Omental fat pad (tissue), 4 donors: ENCODE results near the gene CORO7. TPM values are rescaled to one million over a fixed set of nuclear protein-coding genes. Genes with fewer than 3 reads are reported as not detected.

Source experiments
- ATAC-seq: fragments of 150-250 bp; one replicate; pipeline ENCODE4 v1.9.1; 2016; ENCODE audit warnings: mild to moderate bottlenecking, moderate library complexity; ENCODE audit not compliant: low FRiP score
- DNase-seq: peaks from one replicate; pipeline ENCODE4 v3.0.0-alpha.2; 2019; ENCODE audit warnings: low spot score
- total RNA-seq, 4 donors: library from RNA; depleted of rRNA; stranded (reverse); fragments of >200 nt; gene quantifications; one replicate each; pipeline ENCODE4 v1.1.0, GENCODE V29; 2016
- TF ChIP-seq, protein P1 (sequence below), 3 donors: fragments of 450-650 bp; IDR thresholded peaks; one replicate each; pipeline ENCODE4 v1.5.1; 2016 to 2017; ENCODE audit warnings: antibody characterized with exemption in 3 of 3, mild to moderate bottlenecking in 3 of 3, moderate library complexity in 2 of 3

Gene CORO7
- total RNA-seq, 4 donors from 2014 or later: 15.1 to 46.3 (median 27.5) TPM

DNA sequence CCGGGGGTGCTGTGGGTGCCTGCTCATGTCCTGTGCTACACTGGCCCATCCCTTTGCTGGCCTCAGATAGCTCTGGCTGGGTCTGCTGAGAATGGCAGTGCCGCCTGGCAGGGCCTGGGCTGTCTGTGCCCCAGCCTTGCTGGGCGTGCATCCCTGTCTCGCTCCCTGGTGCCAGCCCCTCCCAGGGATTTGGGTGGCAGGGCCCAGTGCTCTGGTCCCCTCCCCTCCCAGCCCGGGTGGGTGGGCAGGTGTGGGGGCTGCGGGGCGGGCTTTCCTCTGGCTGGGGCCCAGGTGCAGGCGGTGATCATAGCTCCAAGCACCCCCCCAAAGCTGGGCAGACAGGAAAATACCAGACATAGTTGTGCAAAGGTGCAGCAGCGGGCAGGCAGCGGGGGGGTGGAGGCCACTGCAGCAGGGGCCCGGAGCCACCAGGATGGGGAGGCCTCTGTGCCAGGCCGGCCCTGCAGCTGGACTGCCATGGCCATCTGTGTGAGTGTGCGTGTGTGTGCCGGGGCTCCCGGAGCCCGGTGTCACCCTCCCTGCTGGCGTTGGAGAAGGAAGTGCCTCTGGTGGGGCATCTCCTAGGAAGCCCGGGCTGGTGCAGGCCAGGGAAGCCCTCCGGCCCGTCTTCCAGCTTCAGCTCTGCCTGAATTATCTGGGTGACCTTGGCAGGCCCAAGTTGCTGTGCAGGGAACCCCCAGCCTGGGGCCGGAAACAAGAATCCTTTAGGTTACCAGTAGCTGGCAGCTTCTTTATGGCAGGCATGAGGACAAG lies 93.1 kb downstream of the CORO7 start:
- no peak for ATAC-seq
- TF ChIP-seq, protein P1, sequence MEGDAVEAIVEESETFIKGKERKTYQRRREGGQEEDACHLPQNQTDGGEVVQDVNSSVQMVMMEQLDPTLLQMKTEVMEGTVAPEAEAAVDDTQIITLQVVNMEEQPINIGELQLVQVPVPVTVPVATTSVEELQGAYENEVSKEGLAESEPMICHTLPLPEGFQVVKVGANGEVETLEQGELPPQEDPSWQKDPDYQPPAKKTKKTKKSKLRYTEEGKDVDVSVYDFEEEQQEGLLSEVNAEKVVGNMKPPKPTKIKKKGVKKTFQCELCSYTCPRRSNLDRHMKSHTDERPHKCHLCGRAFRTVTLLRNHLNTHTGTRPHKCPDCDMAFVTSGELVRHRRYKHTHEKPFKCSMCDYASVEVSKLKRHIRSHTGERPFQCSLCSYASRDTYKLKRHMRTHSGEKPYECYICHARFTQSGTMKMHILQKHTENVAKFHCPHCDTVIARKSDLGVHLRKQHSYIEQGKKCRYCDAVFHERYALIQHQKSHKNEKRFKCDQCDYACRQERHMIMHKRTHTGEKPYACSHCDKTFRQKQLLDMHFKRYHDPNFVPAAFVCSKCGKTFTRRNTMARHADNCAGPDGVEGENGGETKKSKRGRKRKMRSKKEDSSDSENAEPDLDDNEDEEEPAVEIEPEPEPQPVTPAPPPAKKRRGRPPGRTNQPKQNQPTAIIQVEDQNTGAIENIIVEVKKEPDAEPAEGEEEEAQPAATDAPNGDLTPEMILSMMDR (IDR thresholded peaks at IDR 0.05): no peak
- DNase-seq: no peak

DNA sequence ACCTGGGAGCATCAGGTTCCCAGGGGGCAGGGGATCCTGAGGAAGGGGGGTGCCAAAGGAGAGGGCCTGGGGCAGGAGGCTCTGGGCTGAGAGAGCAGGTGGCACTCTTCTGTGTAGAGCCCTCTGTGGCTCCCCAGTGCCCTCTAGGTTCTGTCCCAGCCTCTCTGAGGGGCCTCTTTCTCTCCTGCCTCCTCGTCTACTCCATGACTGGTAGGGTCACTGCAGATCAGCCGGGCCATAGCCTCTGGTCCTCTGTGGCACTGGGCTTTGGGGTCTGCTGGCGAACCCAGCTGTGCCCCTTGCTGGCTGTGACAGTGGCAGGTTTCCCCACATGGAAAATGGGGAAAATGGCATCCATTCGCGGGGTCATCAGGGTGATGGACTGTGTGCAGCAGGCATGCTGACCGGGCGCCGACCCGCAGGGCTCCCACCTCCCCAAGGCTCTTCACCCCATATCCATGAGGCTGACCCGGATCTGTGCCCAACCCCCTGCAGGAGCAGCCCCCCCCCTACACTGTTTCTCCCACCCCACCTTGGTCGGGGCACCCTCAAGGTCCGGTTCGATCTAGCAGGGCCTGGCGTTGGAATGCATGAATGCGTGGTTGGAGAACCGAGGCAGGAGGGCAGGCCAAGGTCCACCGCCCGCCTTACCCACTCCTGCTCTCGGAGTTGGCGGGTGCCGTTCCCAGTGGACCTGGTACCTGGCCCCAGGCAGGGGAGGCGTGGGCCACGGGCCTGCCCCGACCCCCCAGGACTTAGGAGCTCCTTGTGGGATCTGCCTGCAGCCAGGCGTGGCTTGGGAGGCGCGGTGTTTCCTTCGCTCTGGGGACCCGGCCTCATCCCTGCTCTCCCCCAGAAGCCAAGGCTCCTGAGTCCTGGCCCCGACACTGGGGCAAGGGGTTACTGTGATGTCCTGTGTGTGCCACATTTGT lies 94.0 kb downstream of the CORO7 start:
- TF ChIP-seq, protein P1 (IDR thresholded peaks at IDR 0.05): no peak
- DNase-seq (no peak), ATAC-seq (no peak)

DNA sequence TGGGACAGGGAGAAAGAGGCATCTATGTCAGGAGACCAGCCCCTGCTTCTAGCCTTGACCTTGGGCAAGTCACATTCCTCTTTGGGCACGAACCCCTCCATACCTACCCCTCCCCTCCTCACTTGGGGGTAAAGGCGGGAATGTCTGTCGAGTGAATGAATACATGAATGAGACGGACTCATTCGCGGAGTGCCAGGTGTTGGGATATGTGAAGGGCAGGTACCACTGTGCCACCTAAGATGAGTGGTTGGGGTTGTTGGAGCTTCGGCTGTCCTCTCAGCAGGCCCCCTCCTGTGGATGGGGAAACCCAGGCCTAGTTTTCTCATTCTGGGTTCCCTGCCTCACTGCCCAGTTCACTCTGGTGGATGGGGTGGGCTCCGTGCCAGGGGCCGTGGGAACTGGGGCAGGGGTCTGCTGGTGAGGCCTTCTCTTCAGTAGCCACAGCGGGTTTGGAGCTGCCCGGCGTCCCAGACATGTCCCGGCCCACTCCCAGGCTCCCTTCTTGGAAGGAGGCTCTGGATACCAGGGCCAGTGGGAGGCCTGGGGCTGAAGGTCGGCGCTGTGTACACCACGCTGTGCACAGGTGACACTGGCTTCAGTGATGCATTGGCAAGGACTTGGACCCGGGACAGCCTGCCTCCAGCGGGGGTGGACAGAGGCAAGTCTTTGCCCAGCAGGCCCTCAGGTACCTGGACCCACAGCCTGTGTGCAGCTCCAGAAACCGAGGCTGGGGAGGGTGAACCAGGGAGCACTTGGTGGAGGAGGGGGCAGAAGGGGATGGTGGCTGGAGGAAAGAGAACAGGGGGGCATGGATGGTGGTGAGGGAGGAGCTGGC lies 94.9 kb downstream of the CORO7 start:
- DNase-seq (no peak), ATAC-seq (no peak)
- TF ChIP-seq, protein P1 (IDR thresholded peaks at IDR 0.05): no peak

DNA sequence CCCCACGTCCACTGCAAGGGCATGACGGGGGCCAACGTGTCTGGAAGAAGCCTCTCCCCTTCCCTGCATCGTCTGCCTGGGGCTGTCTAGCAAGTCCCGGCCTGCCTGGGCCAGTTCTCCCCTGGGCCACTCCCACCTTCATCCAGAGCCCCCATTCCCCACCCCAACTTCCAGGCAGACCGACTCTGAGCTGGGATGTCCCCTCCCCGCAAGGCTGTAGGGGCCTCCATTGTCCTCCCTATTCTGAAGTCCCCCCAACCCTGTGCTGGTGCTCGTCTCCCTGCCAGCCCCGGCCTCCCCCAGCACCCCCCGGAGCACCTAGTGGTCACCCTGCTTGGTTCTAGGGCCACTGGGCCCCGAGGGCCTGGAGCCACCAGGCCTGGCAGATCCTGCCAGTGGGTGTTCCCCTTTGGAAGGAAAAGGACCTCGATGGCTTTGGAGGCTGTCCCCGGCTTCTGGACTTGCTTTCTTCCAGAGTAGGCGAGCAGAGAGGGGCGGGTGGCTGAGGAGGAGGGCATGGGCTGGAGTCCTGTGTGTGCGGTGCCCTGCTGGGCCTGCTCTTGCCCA lies 95.7 kb downstream of the CORO7 start:
- no peak for ATAC-seq
- TF ChIP-seq, protein P1 (IDR thresholded peaks at IDR 0.05): no peak
- DNase-seq: no peak

DNA sequence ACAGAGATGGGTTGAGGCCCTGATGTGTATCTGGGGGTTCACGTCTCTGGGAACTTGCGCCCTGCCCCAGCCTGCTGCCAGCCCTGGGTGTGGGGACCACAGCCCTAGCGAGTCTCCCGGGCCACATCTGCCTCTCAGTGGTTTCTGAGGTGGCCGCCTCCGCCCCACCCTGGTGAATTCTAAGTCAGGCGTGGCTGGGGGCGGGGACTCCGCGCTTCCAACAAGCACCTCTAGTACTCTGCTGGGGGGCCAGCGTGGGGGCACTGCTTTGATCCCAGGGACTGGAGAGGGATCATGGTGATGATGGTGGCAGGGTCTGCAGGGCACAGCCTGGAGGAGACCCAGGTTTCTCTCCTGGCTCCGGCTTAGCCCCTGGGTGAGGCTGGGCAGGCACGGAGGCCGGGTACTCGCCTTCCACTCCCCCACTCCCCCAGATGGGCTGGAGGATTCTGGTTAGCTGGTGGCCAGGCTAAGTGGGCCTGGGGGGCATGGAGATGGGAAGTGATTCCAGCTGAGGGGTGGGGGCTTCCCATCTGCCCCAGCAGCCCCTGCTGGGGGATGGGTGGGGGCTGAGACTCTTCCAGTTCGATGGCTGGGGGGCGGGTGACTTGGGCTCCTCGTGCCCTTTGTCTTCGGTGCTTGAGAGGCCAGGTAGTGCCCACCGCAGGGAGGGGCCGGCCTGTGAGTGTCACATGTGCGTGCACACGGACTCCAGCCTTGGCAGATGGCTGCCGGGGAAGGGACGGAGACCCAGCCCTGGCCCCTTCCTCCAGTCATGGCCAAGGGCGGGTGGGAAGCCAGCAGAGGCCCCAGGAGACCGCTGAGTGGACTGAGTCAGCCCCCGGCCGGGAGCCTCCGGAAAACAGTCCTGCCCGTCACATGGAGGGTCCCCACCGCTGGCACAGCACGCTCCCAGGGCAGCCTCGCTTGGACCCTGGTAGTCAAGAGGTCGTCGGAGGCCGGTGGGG lies 96.7 kb downstream of the CORO7 start:
- no peak for DNase-seq

More for the DNA sequence above, 96.7 kb downstream of the CORO7 start:
- ATAC-seq: no peak
- TF ChIP-seq, protein P1 (IDR thresholded peaks at IDR 0.05): no peak
